GM21737 (cell line): Measurements from ENCODE around the gene ZNF644.

Source experiments
- ATAC-seq: cut with Tn5 transposase; IDR thresholded peaks from one replicate; pipeline ENCODE4 v1.9.1; 2021; ENCODE audit warnings: mild to moderate bottlenecking, moderate library complexity; ENCODE audit not compliant: unreplicated experiment

ZNF644 gene

GRCh38 chr1:91024481-91025119, 2.8 kb upstream of the ZNF644 start:
- ATAC-seq, result no peak

- peak; percentile 2 for ATAC-seq
Measured at GRCh38 chr1:91022518-91022929, 689 bp upstream of the ZNF644 start.

GRCh38 chr1:91020967-91021685, 709 bp downstream of the ZNF644 start:
- ATAC-seq, result peak; percentile 41

GRCh38 chr1:91020486-91020885, 1.3 kb downstream of the ZNF644 start:
- ATAC-seq, result no peak

- no peak for ATAC-seq
Measured at GRCh38 chr1:91018006-91018405, 3.8 kb downstream of the ZNF644 start.

GRCh38 chr1:91015794-91016550, 5.9 kb downstream of the ZNF644 start:
- ATAC-seq, result no peak

- no peak for ATAC-seq
Measured at GRCh38 chr1:91015358-91015780, 6.5 kb downstream of the ZNF644 start.

- no peak for ATAC-seq
Measured at GRCh38 chr1:91014475-91014874, 7.4 kb downstream of the ZNF644 start.

- no peak for ATAC-seq
Measured at GRCh38 chr1:91013302-91013701, 8.5 kb downstream of the ZNF644 start.

GRCh38 chr1:91012196-91012595, 9.6 kb downstream of the ZNF644 start:
- no peak for ATAC-seq

GRCh38 chr1:91011726-91012125, 10.1 kb downstream of the ZNF644 start:
- no peak for ATAC-seq

- no peak for ATAC-seq
Measured at GRCh38 chr1:91007827-91008226, 14.0 kb downstream of the ZNF644 start.

GRCh38 chr1:91007092-91007491, 14.7 kb downstream of the ZNF644 start:
- ATAC-seq, result no peak

GRCh38 chr1:91006113-91006908, 15.5 kb downstream of the ZNF644 start:
- ATAC-seq, result no peak

- no peak for ATAC-seq
Measured at GRCh38 chr1:91005285-91005684, 16.6 kb downstream of the ZNF644 start.

GRCh38 chr1:91004145-91004544, 17.7 kb downstream of the ZNF644 start:
- ATAC-seq, result no peak

GRCh38 chr1:90996742-90997413, 25.0 kb downstream of the ZNF644 start:
- ATAC-seq, result no peak

GRCh38 chr1:90995311-90995894, 26.4 kb downstream of the ZNF644 start:
- ATAC-seq, result no peak

GRCh38 chr1:90994461-90994860, 27.4 kb downstream of the ZNF644 start:
- no peak for ATAC-seq

GRCh38 chr1:90993245-90993644, 28.6 kb downstream of the ZNF644 start:
- ATAC-seq, result no peak
